ENCODE measurements around the gene RFPL1.
A peak's percentile ranks its signal among the peaks of the same experiment; 100 is the strongest.
"Not testable (repeated sequence)": the region's sequence is repeated elsewhere in the genome, so short reads cannot be mapped to it uniquely, and the experiment has no call there.

RFPL1 gene

DNA sequence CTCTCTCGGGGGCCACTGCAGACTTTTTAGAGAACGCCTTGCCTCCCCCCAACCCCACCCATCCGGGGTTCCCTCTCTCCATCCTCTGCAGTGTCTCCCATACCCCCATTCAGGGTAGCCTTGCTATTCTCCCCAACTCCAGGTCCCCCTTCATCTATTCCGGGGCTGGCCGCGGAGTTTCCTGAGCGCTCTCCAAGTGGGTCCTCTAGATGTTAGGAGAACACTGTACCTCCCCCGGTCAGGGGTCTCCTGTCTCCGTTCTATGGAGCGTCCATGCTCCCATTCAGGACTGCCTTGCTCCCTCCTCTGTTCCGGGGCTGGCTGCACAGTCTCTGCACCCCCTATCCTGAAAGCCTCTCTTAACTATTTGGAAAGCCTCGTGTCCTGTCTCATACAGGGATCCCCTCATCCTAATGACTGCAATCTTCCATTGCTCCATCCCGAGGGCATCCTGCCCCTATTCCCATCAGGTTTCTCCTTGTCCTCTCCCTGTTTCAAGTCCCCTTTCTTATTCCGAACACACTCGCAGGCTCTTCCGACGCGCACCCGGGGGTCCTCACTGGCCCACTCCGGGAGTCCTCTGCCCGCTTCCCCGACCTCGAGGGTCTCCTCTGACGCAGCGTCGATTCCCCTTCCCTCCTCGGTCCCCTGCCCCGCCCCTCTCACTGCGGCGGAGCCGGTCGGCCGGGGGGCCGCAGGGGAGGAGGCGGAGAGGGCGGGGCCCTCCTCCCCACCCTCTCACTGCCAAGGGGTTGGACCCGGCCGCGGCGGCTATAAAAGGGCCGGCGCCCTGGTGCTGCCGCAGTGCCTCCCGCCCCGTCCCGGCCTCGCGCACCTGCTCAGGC, 41.3 kb downstream of the RFPL1 start, which contains the start of gene NEFH:
NEFH (plus strand) TSS at position 802 of the 845 bp plus-strand sequence. CDS start 45 bp downstream, outside the sequence.
- DNase-seq, result no peak

DNA sequence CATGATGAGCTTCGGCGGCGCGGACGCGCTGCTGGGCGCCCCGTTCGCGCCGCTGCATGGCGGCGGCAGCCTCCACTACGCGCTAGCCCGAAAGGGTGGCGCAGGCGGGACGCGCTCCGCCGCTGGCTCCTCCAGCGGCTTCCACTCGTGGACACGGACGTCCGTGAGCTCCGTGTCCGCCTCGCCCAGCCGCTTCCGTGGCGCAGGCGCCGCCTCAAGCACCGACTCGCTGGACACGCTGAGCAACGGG, 41.8 kb downstream of the RFPL1 start:
- no peak for DNase-seq

DNA sequence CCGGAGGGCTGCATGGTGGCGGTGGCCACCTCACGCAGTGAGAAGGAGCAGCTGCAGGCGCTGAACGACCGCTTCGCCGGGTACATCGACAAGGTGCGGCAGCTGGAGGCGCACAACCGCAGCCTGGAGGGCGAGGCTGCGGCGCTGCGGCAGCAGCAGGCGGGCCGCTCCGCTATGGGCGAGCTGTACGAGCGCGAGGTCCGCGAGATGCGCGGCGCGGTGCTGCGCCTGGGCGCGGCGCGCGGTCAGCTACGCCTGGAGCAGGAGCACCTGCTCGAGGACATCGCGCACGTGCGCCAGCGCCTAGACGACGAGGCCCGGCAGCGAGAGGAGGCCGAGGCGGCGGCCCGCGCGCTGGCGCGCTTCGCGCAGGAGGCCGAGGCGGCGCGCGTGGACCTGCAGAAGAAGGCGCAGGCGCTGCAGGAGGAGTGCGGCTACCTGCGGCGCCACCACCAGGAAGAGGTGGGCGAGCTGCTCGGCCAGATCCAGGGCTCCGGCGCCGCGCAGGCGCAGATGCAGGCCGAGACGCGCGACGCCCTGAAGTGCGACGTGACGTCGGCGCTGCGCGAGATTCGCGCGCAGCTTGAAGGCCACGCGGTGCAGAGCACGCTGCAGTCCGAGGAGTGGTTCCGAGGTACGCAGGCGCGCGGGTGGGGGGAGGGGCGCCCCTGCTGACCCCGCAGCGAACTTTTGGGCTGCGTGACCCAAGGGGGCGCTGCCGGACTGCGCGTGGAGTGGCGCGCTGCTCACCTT, 42.3 kb downstream of the RFPL1 start:
- DNase-seq, result peak; percentile 26

- no peak for DNase-seq
These were observed 43.0 kb downstream of the RFPL1 start for GRCh38 chr22:29481265-29482000.

DNA sequence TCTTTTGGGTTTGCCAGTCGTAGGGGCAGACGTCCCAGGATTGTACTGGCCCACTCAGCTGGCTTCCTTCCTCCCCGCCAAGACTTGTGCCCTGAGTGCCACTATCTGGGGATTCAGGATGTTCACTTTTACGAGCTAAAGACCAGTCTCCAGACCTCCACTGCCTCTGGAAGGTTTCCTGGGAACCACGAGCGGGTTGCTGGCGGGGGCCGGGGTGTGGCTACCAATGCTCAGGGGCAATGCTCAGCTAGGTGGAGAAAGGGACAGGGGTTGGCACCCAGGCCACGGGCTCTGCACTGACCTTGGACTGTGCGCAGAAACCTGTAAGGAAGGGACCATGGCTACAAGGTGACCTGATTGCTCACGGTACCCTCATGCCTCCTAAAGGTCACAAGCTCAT, 43.9 kb downstream of the RFPL1 start:
- DNase-seq, result no peak

DNA sequence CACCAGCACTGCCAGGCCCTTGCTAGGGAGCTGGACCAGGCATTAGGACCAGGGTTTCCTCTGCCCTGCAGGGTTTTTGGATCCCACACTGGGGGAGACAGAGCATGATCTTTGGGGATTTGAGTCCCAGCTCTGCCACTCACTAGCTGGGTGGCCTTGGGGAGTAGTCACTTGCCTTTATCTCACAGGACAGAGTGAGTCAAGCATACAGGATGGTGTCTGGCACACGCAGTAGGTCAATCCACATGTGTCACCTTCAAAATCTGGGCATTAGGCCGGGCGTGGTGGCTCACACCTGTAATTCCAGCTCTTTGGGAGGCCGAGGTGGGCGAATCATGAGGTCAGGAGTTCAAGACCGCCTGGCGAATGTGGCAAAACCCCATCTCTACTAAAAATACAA, 44.3 kb downstream of the RFPL1 start:
- DNase-seq, result no peak

GRCh38 chr22:29483254-29483653, 44.9 kb downstream of the RFPL1 start:
- DNase-seq, result no peak

GRCh38 chr22:29484642-29485041, 46.3 kb downstream of the RFPL1 start:
- no peak for DNase-seq

DNA sequence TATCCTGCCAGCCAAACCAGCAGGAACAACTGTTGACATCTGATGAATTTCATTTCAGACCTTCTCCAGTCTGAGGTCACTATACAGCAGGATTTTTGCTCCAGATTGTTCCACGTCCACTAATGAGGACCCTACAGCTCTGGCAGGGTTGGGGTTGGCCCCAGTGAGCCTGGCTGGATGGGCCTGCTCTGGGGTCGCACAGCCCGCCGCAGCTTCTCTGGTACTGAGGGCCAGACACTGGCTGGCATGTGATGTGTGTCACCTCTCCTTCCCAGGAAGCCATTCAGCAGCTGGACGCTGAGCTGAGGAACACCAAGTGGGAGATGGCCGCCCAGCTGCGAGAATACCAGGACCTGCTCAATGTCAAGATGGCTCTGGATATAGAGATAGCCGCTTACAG, 47.1 kb downstream of the RFPL1 start:
- DNase-seq, result no peak

- no peak for DNase-seq
These were observed 49.1 kb downstream of the RFPL1 start for GRCh38 chr22:29487426-29487986.

DNA sequence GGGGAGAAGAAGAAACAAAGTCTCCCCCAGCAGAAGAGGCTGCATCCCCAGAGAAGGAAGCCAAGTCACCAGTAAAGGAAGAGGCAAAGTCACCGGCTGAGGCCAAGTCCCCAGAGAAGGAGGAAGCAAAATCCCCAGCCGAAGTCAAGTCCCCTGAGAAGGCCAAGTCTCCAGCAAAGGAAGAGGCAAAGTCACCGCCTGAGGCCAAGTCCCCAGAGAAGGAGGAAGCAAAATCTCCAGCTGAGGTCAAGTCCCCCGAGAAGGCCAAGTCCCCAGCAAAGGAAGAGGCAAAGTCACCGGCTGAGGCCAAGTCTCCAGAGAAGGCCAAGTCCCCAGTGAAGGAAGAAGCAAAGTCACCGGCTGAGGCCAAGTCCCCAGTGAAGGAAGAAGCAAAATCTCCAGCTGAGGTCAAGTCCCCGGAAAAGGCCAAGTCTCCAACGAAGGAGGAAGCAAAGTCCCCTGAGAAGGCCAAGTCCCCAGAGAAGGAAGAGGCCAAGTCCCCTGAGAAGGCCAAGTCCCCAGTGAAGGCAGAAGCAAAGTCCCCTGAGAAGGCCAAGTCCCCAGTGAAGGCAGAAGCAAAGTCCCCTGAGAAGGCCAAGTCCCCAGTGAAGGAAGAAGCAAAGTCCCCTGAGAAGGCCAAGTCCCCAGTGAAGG, 50.9 kb downstream of the RFPL1 start:
- not testable (repeated sequence) for DNase-seq

- DNase-seq, result no peak
These were observed 52.6 kb downstream of the RFPL1 start for GRCh38 chr22:29491012-29491411.

Data from activated naive CD4-positive, alpha-beta T cell treated with anti-CD3 and anti-CD28 coated beads, Interleukin-2, amount 50 U/mL, for 16 hours (primary cell).